BE2C (cell line): ENCODE measurements around the gene HECA.
"Not testable (repeated sequence)": the region's sequence is repeated elsewhere in the genome, so short reads cannot be mapped to it uniquely, and the experiment has no call there.

Experiments
- DNase-seq: peaks from one replicate; pipeline ENCODE4 v3.0.0-alpha.2; 2020
- H3K27me3 ChIP-seq: fragments of 250-450 bp; sonication (Bioruptor Pico); 2 replicates; pipeline ENCODE4 v1.5.1; 2020; ENCODE audit warnings: mild to moderate bottlenecking
- H3K36me3 ChIP-seq: fragments of 250-450 bp; sonication (Bioruptor Pico); 2 replicates; pipeline ENCODE4 v1.5.1; 2020; ENCODE audit warnings: mild to moderate bottlenecking
- H3K4me1 ChIP-seq: fragments of 250-450 bp; sonication (Bioruptor Pico); 2 replicates; pipeline ENCODE4 v1.5.1; 2020
- H3K4me3 ChIP-seq: 2 replicates; pipeline ENCODE4 v1.5.1; 2011; ENCODE audit warnings: low read depth, low read length
- H3K9me3 ChIP-seq: fragments of 250-450 bp; sonication (Bioruptor Pico); 2 replicates; pipeline ENCODE4 v1.5.1; 2020
- TF ChIP-seq, protein P1 (sequence below): IDR thresholded peaks from 2 replicates; pipeline ENCODE4 v1.5.1; 2012; ENCODE audit warnings: mild to moderate bottlenecking, low read depth, low read length

Gene HECA

DNA sequence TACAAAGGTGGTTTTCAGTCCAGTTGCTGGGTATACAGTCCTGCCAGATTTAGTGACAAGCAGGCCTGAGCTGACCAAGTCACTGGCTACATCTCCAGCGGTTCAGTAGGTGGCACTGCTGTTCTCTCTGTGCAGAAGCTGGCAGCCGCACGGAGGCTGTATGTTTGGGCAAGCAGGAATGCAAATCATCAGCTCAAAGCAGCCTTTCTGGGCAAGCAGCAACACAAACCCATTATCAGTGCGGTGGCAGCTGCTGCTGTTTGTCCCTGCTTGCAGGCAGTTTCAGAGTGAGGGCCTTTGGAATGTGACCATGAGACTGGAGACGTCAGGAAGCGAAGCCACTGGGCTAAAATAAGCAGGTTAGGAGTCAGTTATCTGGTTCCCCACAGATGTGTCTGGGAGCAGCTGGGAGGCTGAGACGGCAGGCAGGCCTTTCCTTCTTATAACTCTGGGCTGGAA, 84.4 kb downstream of the HECA start:
- no peaks in the 10 kb centered on the region for H3K36me3 ChIP-seq
- no peaks in the 10 kb centered on the region for H3K4me1 ChIP-seq
- DNase-seq: peak; percentile 54
- no peaks in the 10 kb centered on the region for H3K9me3 ChIP-seq
- TF ChIP-seq, protein P1, sequence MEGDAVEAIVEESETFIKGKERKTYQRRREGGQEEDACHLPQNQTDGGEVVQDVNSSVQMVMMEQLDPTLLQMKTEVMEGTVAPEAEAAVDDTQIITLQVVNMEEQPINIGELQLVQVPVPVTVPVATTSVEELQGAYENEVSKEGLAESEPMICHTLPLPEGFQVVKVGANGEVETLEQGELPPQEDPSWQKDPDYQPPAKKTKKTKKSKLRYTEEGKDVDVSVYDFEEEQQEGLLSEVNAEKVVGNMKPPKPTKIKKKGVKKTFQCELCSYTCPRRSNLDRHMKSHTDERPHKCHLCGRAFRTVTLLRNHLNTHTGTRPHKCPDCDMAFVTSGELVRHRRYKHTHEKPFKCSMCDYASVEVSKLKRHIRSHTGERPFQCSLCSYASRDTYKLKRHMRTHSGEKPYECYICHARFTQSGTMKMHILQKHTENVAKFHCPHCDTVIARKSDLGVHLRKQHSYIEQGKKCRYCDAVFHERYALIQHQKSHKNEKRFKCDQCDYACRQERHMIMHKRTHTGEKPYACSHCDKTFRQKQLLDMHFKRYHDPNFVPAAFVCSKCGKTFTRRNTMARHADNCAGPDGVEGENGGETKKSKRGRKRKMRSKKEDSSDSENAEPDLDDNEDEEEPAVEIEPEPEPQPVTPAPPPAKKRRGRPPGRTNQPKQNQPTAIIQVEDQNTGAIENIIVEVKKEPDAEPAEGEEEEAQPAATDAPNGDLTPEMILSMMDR: peak; percentile 43
- no peaks in the 10 kb centered on the region for H3K27me3 ChIP-seq
- H3K4me3 ChIP-seq: no peak overlapping the region

DNA sequence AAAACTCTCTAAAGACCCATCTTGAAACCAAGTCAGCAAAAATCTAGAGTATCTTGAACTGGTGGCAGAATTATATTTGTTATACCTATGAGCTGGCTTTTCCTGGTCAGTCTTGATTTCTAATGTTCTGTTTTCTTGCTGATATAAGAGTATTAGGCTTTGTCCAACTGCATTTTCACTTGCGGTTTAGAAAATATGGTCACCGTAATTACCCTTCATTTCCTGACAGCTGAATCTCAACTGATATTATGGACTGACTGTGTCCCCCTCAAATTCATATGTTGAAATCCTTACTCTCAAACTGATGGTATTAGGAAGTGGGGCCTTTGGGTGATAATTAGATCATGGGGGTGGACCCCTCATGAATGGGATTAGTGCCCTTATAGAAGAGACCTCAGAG, 84.9 kb downstream of the HECA start:
- DNase-seq: no peak
- TF ChIP-seq, protein P1: no peak
- H3K4me3 ChIP-seq: no peak overlapping the region

DNA sequence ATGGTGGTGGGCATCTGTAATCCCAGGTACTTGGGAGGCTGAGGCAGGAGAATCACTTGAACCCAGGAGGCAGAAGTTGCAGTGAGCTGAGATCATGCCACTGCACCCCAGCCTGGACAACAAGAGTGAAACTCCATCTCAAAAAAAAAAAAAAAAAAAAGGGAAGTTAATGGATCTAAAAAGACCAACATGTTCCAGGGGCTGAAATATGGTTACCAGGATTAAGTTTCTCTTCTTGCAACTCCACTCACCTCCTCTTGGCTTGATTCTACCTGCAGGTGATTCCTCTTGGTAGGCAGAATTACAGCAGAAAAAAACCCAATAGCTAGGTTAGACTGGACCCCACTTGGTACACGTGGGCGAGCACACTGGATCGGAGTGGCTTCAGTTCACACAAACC, 93.5 kb downstream of the HECA start:
- not testable (repeated sequence) for H3K4me3 ChIP-seq, H3K27me3 ChIP-seq, DNase-seq, H3K9me3 ChIP-seq, H3K4me1 ChIP-seq, H3K36me3 ChIP-seq

More for the DNA sequence above, 84.9 kb downstream of the HECA start:
- no peaks in the 10 kb centered on the region for H3K9me3 ChIP-seq
- no peaks in the 10 kb centered on the region for H3K4me1 ChIP-seq
- no peaks in the 10 kb centered on the region for H3K27me3 ChIP-seq
- no peaks in the 10 kb centered on the region for H3K36me3 ChIP-seq
